Measurements from ENCODE around the gene HAUS8.

- TF ChIP-seq CTCF (IDR thresholded peaks at IDR 0.05; ENCODE audit: poor library complexity, severe bottlenecking) (peak; percentile 48), POLR2AphosphoS5 (IDR thresholded peaks at IDR 0.05) (peak; percentile 53), RAD21 (conservative IDR thresholded peaks at IDR 0.05) (no peak), EP300 (conservative IDR thresholded peaks at IDR 0.05; ENCODE audit: poor library complexity, severe bottlenecking) (peak; percentile 51), TAF1 (IDR thresholded peaks at IDR 0.05; ENCODE audit: low read depth) (peak; percentile 71), EZH2 (IDR thresholded peaks at IDR 0.05; ENCODE audit: borderline replicate concordance, insufficient read depth, low read length, poor library complexity, severe bottlenecking) (no peak), REST (IDR thresholded peaks at IDR 0.05; ENCODE audit: borderline replicate concordance) (peak; percentile 72), MXI1 (conservative IDR thresholded peaks at IDR 0.05; ENCODE audit: poor library complexity, severe bottlenecking) (peak; percentile 98)
Measured at GRCh38 chr19:17075035-17075863, at the start of gene HAUS8, which contains the start of gene MYO9B.

Measured in neural cell (in vitro differentiated cells).